ENCODE data around the gene REPIN1.
A peak's percentile ranks its signal among the peaks of the same experiment; 100 is the strongest.

The REPIN1 gene

DNA sequence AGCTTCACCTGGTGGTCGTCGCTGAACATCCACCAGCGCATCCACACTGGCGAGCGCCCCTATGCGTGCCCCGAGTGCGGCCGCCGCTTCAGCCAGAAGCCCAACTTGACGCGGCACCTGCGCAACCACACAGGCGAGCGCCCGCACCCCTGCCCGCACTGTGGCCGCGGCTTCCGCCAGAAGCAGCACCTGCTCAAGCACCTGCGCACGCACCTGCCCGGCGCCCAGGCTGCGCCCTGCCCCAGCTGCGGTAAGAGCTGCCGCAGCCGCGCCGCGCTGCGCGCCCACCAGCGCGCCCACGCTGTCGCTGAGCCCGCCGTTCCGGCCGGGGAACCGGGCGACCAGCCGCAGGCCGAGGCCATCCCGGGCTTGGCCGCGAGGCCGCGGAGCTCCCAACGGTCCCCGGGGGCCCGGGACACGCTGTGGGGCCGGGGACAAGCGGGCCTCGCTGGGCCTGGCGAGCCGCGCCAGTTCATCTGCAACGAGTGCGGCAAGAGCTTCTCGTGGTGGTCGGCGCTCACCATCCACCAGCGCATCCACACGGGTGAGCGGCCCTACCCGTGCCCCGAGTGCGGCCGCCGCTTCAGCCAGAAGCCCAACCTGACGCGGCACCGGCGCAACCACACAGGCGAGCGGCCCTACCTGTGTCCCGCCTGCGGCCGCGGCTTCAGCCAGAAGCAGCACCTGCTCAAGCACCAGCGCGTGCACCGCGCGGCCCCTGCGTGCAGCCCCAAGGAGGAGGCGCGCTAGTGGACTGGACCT is 28.9 kb downstream of the REPIN1 start:
- Mint-ChIP-seq H3K27me3 (ENCODE audit: low read depth) (no peaks in the 10 kb centered on the region), H3K4me3 (no peak overlapping the region), H3K36me3 (ENCODE audit: low read depth) (peaks cover 16% of the 10 kb centered on the region), H3K27ac (no peak overlapping the region), H3K9me3 (no peaks in the 10 kb centered on the region), H3K4me1 (ENCODE audit: low read depth) (peaks cover 9% of the 10 kb centered on the region)

GRCh38 chr7:150398108-150398964 is 29.7 kb downstream of the REPIN1 start:
- Mint-ChIP-seq H3K27me3 (ENCODE audit: low read depth) (no peaks in the 10 kb centered on the region), H3K4me3 (no peak overlapping the region), H3K27ac (no peak overlapping the region), H3K36me3 (ENCODE audit: low read depth) (peaks cover 12% of the 10 kb centered on the region), H3K9me3 (no peaks in the 10 kb centered on the region), H3K4me1 (ENCODE audit: low read depth) (peaks cover 6% of the 10 kb centered on the region)

GRCh38 chr7:150398965-150399320 is 30.3 kb downstream of the REPIN1 start:
- H3K36me3 Mint-ChIP-seq (ENCODE audit: low read depth) = peaks cover 12% of the 10 kb centered on the region
- no peaks in the 10 kb centered on the region for H3K9me3 Mint-ChIP-seq
- H3K27ac Mint-ChIP-seq = no peak overlapping the region
- no peaks in the 10 kb centered on the region for H3K27me3 Mint-ChIP-seq (ENCODE audit: low read depth)
- peaks cover 6% of the 10 kb centered on the region for H3K4me1 Mint-ChIP-seq (ENCODE audit: low read depth)
- H3K4me3 Mint-ChIP-seq = no peak overlapping the region

DNA sequence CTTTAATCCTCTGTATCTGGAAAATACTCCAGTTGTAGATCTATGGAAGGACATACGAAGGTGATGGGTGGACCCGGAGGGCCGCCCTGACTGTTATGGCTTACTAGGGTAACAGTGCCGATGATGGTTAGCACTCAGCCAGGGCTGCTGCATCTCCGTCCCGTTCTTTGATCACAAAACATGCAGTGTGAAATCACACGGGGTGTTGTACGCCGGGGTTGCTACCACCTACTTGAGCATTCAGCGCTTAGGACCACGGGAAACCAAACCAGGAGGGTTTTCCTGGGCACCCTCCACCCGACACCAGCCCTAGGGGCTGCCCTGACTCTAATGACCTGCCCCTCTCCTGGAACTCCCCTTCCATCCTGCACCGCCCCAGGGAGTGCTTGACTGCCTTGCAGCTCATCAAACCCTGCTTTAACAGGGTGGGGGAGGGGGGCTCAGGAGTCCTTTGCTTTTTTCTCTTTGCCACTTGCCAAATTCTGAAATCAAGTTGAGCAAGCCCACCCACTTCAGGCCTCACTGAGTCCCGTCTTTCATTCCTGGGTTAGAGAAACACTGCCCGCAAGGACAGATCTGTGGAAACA is 30.9 kb downstream of the REPIN1 start:
- Mint-ChIP-seq H3K27me3 (ENCODE audit: low read depth) (no peaks in the 10 kb centered on the region), H3K4me3 (no peak overlapping the region), H3K4me1 (ENCODE audit: low read depth) (peaks cover 8% of the 10 kb centered on the region), H3K27ac (no peak overlapping the region), H3K36me3 (ENCODE audit: low read depth) (peaks cover 12% of the 10 kb centered on the region), H3K9me3 (no peaks in the 10 kb centered on the region)

- no peak overlapping the region for H3K27ac Mint-ChIP-seq
- H3K4me3 Mint-ChIP-seq = no peak overlapping the region
- peaks cover 11% of the 10 kb centered on the region for H3K36me3 Mint-ChIP-seq (ENCODE audit: low read depth)
- H3K27me3 Mint-ChIP-seq (ENCODE audit: low read depth) = no peaks in the 10 kb centered on the region
- H3K9me3 Mint-ChIP-seq = no peaks in the 10 kb centered on the region
- H3K4me1 Mint-ChIP-seq (ENCODE audit: low read depth) = peaks cover 9% of the 10 kb centered on the region
Observed at GRCh38 chr7:150400008-150400787, 31.6 kb downstream of the REPIN1 start.

DNA sequence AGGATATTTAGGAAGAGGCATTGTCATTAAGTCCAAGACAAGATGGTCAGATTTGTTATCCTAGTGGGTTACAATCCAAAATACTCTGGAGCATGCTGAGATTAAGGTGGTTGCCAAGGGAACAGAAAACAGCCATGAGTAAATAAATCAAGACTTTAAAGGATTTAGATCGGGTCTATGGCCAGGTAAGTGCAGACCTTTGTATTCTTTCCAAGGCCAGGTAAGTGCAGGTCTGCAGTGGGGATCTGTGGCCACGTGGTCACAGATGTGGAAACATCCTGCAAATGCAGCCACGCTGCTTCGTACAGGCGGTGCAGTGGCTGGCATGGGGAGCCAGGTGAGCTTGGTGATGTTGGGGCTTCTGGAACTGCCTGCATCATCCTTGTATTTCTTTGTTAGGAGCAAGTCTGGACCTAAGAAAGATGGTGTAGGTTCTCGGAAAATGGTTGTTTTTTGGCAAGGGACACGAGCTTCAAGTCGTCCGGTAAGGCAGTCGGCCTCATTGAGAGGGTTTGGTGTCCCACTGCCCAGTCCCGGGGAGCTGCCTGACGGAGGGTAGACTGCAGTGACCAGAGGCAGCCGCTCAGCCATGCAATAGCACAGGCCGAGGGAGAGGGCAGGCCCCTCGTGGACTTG is 32.3 kb downstream of the REPIN1 start:
- Mint-ChIP-seq H3K27me3 (ENCODE audit: low read depth) (no peaks in the 10 kb centered on the region), H3K4me3 (no peak overlapping the region), H3K9me3 (no peaks in the 10 kb centered on the region), H3K27ac (peak overlapping the region; percentile 31), H3K4me1 (ENCODE audit: low read depth) (peaks cover 14% of the 10 kb centered on the region), H3K36me3 (ENCODE audit: low read depth) (peaks cover 10% of the 10 kb centered on the region)

DNA sequence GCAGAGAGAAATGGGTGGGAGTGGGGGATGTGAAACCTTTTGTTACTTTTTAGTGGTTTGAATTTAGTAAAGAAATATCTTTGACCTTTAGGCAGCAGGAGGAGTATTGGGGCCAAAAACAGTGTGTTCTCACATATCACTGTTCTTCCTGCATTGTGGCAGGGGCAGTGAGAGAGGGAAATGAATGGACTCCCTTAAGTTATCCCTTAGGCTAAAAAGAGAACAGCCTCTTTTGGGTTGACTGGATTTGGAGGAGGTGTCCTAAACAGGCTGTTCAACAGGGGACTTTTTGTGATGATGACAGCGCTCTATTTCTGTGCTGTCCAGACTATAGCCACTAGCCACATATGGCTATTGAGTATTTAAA is 32.8 kb downstream of the REPIN1 start:
- H3K4me1 Mint-ChIP-seq (ENCODE audit: low read depth) = peaks cover 19% of the 10 kb centered on the region
- H3K4me3 Mint-ChIP-seq = no peak overlapping the region
- peaks cover 11% of the 10 kb centered on the region for H3K36me3 Mint-ChIP-seq (ENCODE audit: low read depth)
- no peaks in the 10 kb centered on the region for H3K27me3 Mint-ChIP-seq (ENCODE audit: low read depth)
- no peaks in the 10 kb centered on the region for H3K9me3 Mint-ChIP-seq
- peak overlapping the region; percentile 31 for H3K27ac Mint-ChIP-seq

- Mint-ChIP-seq H3K27ac (peak overlapping the region; percentile 2), H3K36me3 (ENCODE audit: low read depth) (peaks cover 14% of the 10 kb centered on the region), H3K27me3 (ENCODE audit: low read depth) (no peaks in the 10 kb centered on the region), H3K9me3 (no peaks in the 10 kb centered on the region), H3K4me1 (ENCODE audit: low read depth) (peaks cover 23% of the 10 kb centered on the region), H3K4me3 (peak overlapping the region; percentile 15)
Observed at GRCh38 chr7:150401861-150402631, 33.4 kb downstream of the REPIN1 start.

DNA sequence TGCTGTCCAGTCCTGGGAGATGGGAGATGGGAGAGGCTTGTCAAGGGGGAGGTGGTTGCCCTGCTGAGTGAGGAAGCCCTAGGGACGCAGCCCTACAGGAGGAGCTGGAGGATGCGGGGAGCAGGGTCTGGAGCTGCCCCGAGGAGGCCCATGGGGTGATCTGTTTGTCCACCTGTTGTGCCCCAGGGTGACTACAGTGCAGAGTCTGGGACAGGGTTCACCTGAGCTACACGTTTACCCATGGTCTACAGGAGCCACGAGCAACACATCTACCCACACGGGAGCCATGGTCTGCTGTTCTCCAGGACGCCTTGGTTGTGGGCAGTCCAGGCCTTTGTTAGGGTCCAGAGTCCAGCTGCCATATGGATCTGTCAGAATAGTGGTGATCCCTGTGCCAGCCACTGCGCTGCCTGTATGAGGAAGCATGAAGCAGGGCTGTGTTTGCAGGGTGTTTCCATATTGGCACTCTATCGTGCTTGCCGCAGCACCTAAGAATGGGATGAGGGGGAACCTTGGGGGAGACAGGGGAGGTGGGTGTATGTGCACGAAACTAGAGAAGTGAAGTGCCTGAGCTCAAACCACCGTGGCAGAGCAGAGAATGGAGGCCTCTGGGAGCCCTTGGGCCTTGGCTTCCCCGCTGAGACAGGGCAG is 34.2 kb downstream of the REPIN1 start:
- no peaks in the 10 kb centered on the region for H3K9me3 Mint-ChIP-seq
- H3K36me3 Mint-ChIP-seq (ENCODE audit: low read depth) = peaks cover 15% of the 10 kb centered on the region
- peak overlapping the region; percentile 35 for H3K4me3 Mint-ChIP-seq
- peak overlapping the region; percentile 2 for H3K27ac Mint-ChIP-seq
- peaks cover 25% of the 10 kb centered on the region for H3K4me1 Mint-ChIP-seq (ENCODE audit: low read depth)
- H3K27me3 Mint-ChIP-seq (ENCODE audit: low read depth) = no peaks in the 10 kb centered on the region

- Mint-ChIP-seq H3K4me1 (ENCODE audit: low read depth) (peaks cover 26% of the 10 kb centered on the region), H3K4me3 (peak overlapping the region; percentile 94), H3K27ac (peak overlapping the region; percentile 91), H3K27me3 (ENCODE audit: low read depth) (no peaks in the 10 kb centered on the region), H3K36me3 (ENCODE audit: low read depth) (peaks cover 15% of the 10 kb centered on the region), H3K9me3 (no peaks in the 10 kb centered on the region)
Observed at GRCh38 chr7:150403376-150404171, 35.0 kb downstream of the REPIN1 start.

DNA sequence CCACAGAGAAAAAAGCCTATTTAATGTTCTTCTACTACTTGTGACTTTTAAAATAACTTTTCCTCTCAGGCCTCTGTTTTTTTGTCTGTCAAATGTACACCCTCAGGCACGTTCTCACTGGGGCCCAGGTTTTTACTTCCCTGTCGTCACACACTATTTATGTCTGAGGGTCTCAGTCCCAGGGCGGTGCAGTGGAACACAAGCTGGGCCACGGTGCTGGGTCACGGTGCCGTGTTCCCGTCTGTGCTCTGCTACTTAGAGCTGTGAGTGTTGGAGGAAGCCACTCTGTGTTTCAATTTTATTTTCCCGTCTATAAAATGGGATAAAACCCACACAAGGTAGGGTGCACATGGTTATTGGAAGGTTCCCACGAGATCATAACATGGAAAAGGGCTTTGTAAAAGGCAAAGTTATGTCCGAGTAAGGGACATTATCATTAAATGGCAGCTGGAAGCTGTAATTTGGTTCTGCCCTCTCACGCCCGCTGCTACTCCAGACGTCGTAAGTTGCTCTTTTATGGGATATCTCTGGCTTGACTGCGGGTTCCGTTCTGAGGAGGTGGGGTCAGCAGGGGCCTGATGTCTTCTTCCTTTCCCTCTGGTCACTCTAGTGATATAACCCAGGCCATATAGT is 35.7 kb downstream of the REPIN1 start:
- peak overlapping the region; percentile 94 for H3K4me3 Mint-ChIP-seq

More for the DNA sequence above, 35.7 kb downstream of the REPIN1 start:
- Mint-ChIP-seq H3K4me1 (ENCODE audit: low read depth) (peaks cover 31% of the 10 kb centered on the region), H3K27me3 (ENCODE audit: low read depth) (no peaks in the 10 kb centered on the region), H3K27ac (peak overlapping the region; percentile 91), H3K36me3 (ENCODE audit: low read depth) (peaks cover 19% of the 10 kb centered on the region), H3K9me3 (no peaks in the 10 kb centered on the region)
